ENCODE data around the gene NFIB. TPM values are rescaled to one million over a fixed set of nuclear protein-coding genes. Genes with fewer than 3 reads are reported as not detected.

Gene NFIB
- 11.6 and 13.1 TPM in 2 replicates for total RNA-seq (2021; fragmentation: NEBNext Ultra II Directional; extraction: Animal tissue kit (Norgen Biotek cat#: 25700))
- 2.1 and 2.6 TPM in 2 replicates for polyA plus RNA-seq (2011; rRNA removed)
- polyA plus RNA-seq (2011; cell fraction: cytosol; rRNA removed), result 2.1 TPM
- 14.2 TPM for polyA plus RNA-seq (2011; cell fraction: nucleus; rRNA removed)
- 3.8 to 6.3 TPM (median 4.5 TPM) in 4 replicates for polyA plus RNA-seq (2012, experiment 1 of 2)
- 0.62 TPM for polyA plus RNA-seq (2012, experiment 2 of 2)
- polyA plus RNA-seq (2013, experiment 1 of 2), result 5.5 TPM
- 4.7 TPM for polyA plus RNA-seq (2013, experiment 2 of 2)
- polyA minus RNA-seq (2011; rRNA and poly(A)+ RNA removed), result 25.7 and 40.9 TPM in 2 replicates
- 4.4 TPM for polyA minus RNA-seq (2011; cell fraction: cytosol; rRNA and poly(A)+ RNA removed)
- 54.6 TPM for polyA minus RNA-seq (2011; cell fraction: nucleus; rRNA and poly(A)+ RNA removed)
- long read RNA-seq, experiment 1, partial matches to known transcripts, result 2 of 3 reads
- long read RNA-seq, experiment 1, other reads (novel, unspliced or antisense), result 1 of 3 reads
- long read RNA-seq, experiment 2, full-length matches to known transcripts, result 2 of 5 reads
- long read RNA-seq, experiment 2, partial matches to known transcripts, result 2 of 5 reads
- long read RNA-seq, experiment 2, other reads (novel, unspliced or antisense), result 1 of 5 reads

GRCh38 chr9:14313951-14314423, at the start of gene NFIB:
Gene NFIB (minus strand): TSS chr9:14314141. CDS start chr9:14313511, 630 bp downstream.
- H3K79me2 ChIP-seq (ENCODE audit: control insufficient read depth in 1 of 2, insufficient read depth in 2 of 2, low read length in 2 of 2), result peaks cover 0 to 37% of the 10 kb centered on the region in 2 experiments; a peak in 3 of 4 replicates
- H3K23ac ChIP-seq (ENCODE audit: insufficient read length), result no peak within 1 kb of the TSS
- peak within 1 kb of the TSS; percentile 71; the same call in 1 of the 2 replicates for H2BK5ac ChIP-seq (ENCODE audit: low read depth, low read length)
- peaks cover 10 to 14% (median 13%) of the 10 kb centered on the region in 4 experiments; a peak in 5 of 7 replicates for H3K4me1 ChIP-seq (replicated peaks in 1 of 4; ENCODE audit: control insufficient read depth in 3 of 4, insufficient read depth in 4 of 4, low read length in 3 of 4)
- DNase-seq (ENCODE audit: low read depth in 1 of 2, low spot score in 2 of 2) (peak in 1 of 2 experiments; percentile 60), FAIRE-seq (no peak)
- H4K20me1 ChIP-seq (replicated peaks in 1 of 2; ENCODE audit: control insufficient read depth in 1 of 2, insufficient read depth in 2 of 2, low read length in 2 of 2), result no peaks in the 10 kb centered on the region
- peak within 1 kb of the TSS; percentile 62 for H3K4ac ChIP-seq (replicated peaks; ENCODE audit: insufficient read length, low read depth, low read length)
- peak within 1 kb of the TSS; percentile 81; the same call in 1 of the 2 replicates for H3K27ac ChIP-seq (ENCODE audit: low read depth, low read length)
- H3K27me3 ChIP-seq (replicated peaks in 1 of 4; ENCODE audit: control insufficient read depth in 3 of 4, extremely low read depth in 1 of 4, insufficient read depth in 3 of 4, low read length in 3 of 4), result peaks cover 0 to 8% (median 0%) of the 10 kb centered on the region in 4 experiments; a peak in 3 of 7 replicates
- peak within 1 kb of the TSS; percentile 69 to 85 (median 79) for H3K4me3 ChIP-seq (ENCODE audit: extremely low read depth in 1 of 4, insufficient read depth in 2 of 4, low read depth in 3 of 4, low read length in 4 of 4)
- 3% methylated on average over 16 of the region's 63 CpGs; no CpG with 5 or more reads in 1 of the 2 experiments for WGBS, 2 experiments (ENCODE audit: extremely low coverage in 1 of 2, insufficient coverage in 1 of 2, insufficient read length in 1 of 2, insufficient replicate concordance in 2 of 2, low coverage in 1 of 2, low lambda C conversion rate in 2 of 2, missing lambda C conversion rate in 1 of 2)
- H3K9me3 ChIP-seq (ENCODE audit: insufficient read depth in 2 of 2, low read depth in 1 of 2, low read length in 1 of 2), result no peaks in the 10 kb centered on the region
- peak within 1 kb of the TSS; percentile 72 for H4K91ac ChIP-seq (replicated peaks; ENCODE audit: insufficient read length, low read length)
- peak within 1 kb of the TSS; percentile 39 for H2BK120ac ChIP-seq (replicated peaks; ENCODE audit: low read depth, low read length)
- H3K9ac ChIP-seq (replicated peaks in 1 of 4; ENCODE audit: extremely low read depth in 1 of 4, low read depth in 3 of 4, low read length in 3 of 4), result peak within 1 kb of the TSS; percentile 74 to 90 (median 82)
- H4K8ac ChIP-seq (ENCODE audit: extremely low read depth, insufficient read depth, low read length), result peak within 1 kb of the TSS; percentile 95
- peak within 1 kb of the TSS; percentile 96; the same call in 1 of the 2 replicates for H2AFZ ChIP-seq (ENCODE audit: low read length)
- ChIA-PET CTCF (ENCODE audit: partially characterized antibody) (interaction anchor here (0.7 to 0.9 kb wide), 2 partner anchors 33 kb away, joined by 3 read pairs; no protein-coding TSS in a partner anchor), POLR2A (ENCODE audit: partially characterized antibody) (interaction anchor here (0.8 to 2.6 kb wide), 5 partner anchors 10 to 115 kb away, joined by 3 to 20 read pairs (median 3); no protein-coding TSS in a partner anchor)
- no peaks in the 10 kb centered on the region for H3K36me3 ChIP-seq (ENCODE audit: control insufficient read depth in 2 of 4, insufficient read depth in 4 of 4, low read length in 3 of 4)
- H2BK12ac ChIP-seq (ENCODE audit: low read depth, low read length), result peak within 1 kb of the TSS; percentile 64; the same call in 1 of the 2 replicates
- H4K5ac ChIP-seq (ENCODE audit: insufficient read length, low read depth, low read length), result peak within 1 kb of the TSS; percentile 67
- H3K23me2 ChIP-seq (ENCODE audit: low read depth, low read length), result peaks cover 12% of the 10 kb centered on the region
- H3K18ac ChIP-seq (ENCODE audit: extremely low read depth, low read length), result peak within 1 kb of the TSS; percentile 75
- no peak within 1 kb of the TSS for H2BK20ac ChIP-seq (ENCODE audit: low read length)
- no peak within 1 kb of the TSS; the same call in 1 of the 2 replicates for H2BK15ac ChIP-seq (ENCODE audit: low read length)
- H3K79me1 ChIP-seq (ENCODE audit: low read depth, low read length), result no peaks in the 10 kb centered on the region
- H3K56ac ChIP-seq (replicated peaks; ENCODE audit: insufficient read length, low read depth, low read length), result peak within 1 kb of the TSS; percentile 81
- H3K4me2 ChIP-seq (ENCODE audit: insufficient read depth in 1 of 2, low read depth in 2 of 2, low read length in 2 of 2), result peak within 1 kb of the TSS; percentile 83 to 90
- H2AK5ac ChIP-seq (ENCODE audit: low read depth, low read length), result no peak within 1 kb of the TSS
- no peak within 1 kb of the TSS for H3K14ac ChIP-seq (ENCODE audit: insufficient read length)
- TF ChIP-seq PHF8 (conservative IDR thresholded peaks at IDR 0.05; ENCODE audit: low read depth, low read length) (0 out of 2 replicates have a peak, but pooled peaks have one; percentile 23), TAF1 (IDR thresholded peaks at IDR 0.05; ENCODE audit: low read depth, low read length) (peak; percentile 42; the same call in 1 of the 2 replicates), SP1 (IDR thresholded peaks at IDR 0.05; ENCODE audit: low read depth, low read length) (no peak), JUN (IDR thresholded peaks at IDR 0.05; ENCODE audit: low read depth, low read length) (no peak), CHD1 (IDR thresholded peaks at IDR 0.05; ENCODE audit: low read depth, low read length) (no peak), RFX5 (IDR thresholded peaks at IDR 0.05; ENCODE audit: borderline replicate concordance, low read depth, low read length) (no peak), POLR2AphosphoS5 (IDR thresholded peaks at IDR 0.05; ENCODE audit: low read depth, low read length) (peak; percentile 37), SIN3A (conservative IDR thresholded peaks at IDR 0.05 in 1 of 2, IDR thresholded peaks at IDR 0.05 in 1 of 2; ENCODE audit: low read depth in 1 of 2, low read length in 2 of 2) (0 out of 4 replicates have a peak, but pooled peaks of 1 of the 2 experiments have one; percentile 26), SIRT6 (IDR thresholded peaks at IDR 0.05; ENCODE audit: low read length) (no peak), POLR2A (IDR thresholded peaks at IDR 0.05; ENCODE audit: control extremely low read depth in 1 of 2, low read depth in 2 of 2, low read length in 2 of 2) (peak; percentile 41 to 55; a peak in 2 of 3 replicates), SP4 (IDR thresholded peaks at IDR 0.05; ENCODE audit: low read length) (no peak)
